ENCODE results near the gene SKA3.
"Not testable (repeated sequence)": the region's sequence is repeated elsewhere in the genome, so short reads cannot be mapped to it uniquely, and the experiment has no call there.

GRCh38 chr13:21173767-21174166 is 2.6 kb downstream of the SKA3 start:
- TF ChIP-seq, protein P1, sequence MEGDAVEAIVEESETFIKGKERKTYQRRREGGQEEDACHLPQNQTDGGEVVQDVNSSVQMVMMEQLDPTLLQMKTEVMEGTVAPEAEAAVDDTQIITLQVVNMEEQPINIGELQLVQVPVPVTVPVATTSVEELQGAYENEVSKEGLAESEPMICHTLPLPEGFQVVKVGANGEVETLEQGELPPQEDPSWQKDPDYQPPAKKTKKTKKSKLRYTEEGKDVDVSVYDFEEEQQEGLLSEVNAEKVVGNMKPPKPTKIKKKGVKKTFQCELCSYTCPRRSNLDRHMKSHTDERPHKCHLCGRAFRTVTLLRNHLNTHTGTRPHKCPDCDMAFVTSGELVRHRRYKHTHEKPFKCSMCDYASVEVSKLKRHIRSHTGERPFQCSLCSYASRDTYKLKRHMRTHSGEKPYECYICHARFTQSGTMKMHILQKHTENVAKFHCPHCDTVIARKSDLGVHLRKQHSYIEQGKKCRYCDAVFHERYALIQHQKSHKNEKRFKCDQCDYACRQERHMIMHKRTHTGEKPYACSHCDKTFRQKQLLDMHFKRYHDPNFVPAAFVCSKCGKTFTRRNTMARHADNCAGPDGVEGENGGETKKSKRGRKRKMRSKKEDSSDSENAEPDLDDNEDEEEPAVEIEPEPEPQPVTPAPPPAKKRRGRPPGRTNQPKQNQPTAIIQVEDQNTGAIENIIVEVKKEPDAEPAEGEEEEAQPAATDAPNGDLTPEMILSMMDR (conservative IDR thresholded peaks at IDR 0.05 in 1 of 2, IDR thresholded peaks at IDR 0.05 in 1 of 2; ENCODE audit: extremely low read depth in 1 of 2, insufficient read depth in 1 of 2, low read depth in 1 of 2, low read length in 2 of 2) = not testable (repeated sequence)
- TF ChIP-seq EZH2 (IDR thresholded peaks at IDR 0.05; ENCODE audit: borderline replicate concordance, low read length) = not testable (repeated sequence)
